Activated CD4-positive, alpha-beta T cell treated with anti-CD3 and anti-CD28 coated beads for 36 hours (primary cell): ENCODE results near the gene NUP50. TPM values are rescaled to one million over a fixed set of nuclear protein-coding genes. Genes with fewer than 3 reads are reported as not detected.

Source experiments
- ATAC-seq: fragments of 200-7000 bp; cut with Tn5 transposase; one replicate; pipeline ENCODE4 v1.10.0; 2021; ENCODE audit warnings: mild to moderate bottlenecking, moderate library complexity
- CTCF ChIA-PET: fragments of 350-600 bp; sonication (Branson Sonifier 250); formaldehyde crosslinking; loops from one replicate; lab custom pipeline; 2021; ENCODE audit warnings: antibody characterized with exemption; lab: Charles Lee
- POLR2A ChIA-PET: fragments of 350-600 bp; sonication (Branson Sonifier 250); formaldehyde crosslinking; loops from one replicate; lab custom pipeline; 2021; ENCODE audit warnings: antibody characterized with exemption, inconsistent platforms; lab: Charles Lee
- DNase-seq: peaks from one replicate; pipeline ENCODE4 v3.0.0-alpha.2; 2020
- H3K27ac Mint-ChIP-seq: one replicate; pipeline ENCODE4 v1.8.0; 2021; ENCODE audit warnings: mixed read lengths
- H3K27me3 Mint-ChIP-seq: one replicate; pipeline ENCODE4 v1.8.0; 2021; ENCODE audit warnings: mixed read lengths
- H3K36me3 Mint-ChIP-seq: one replicate; pipeline ENCODE4 v1.8.0; 2021; ENCODE audit warnings: low read depth, mixed read lengths
- H3K4me1 Mint-ChIP-seq: one replicate; pipeline ENCODE4 v1.8.0; 2021; ENCODE audit warnings: mixed read lengths
- H3K4me3 Mint-ChIP-seq: one replicate; pipeline ENCODE4 v1.8.0; 2021; ENCODE audit warnings: mild to moderate bottlenecking, moderate library complexity, mixed read lengths
- H3K9me3 Mint-ChIP-seq: one replicate; pipeline ENCODE4 v1.8.0; 2021; ENCODE audit warnings: low read depth, mixed read lengths
- intact Hi-C, 2 experiments: fragments of 100-400 bp; cut with DNase I in 1 of 2; cut with micrococcal nuclease in 1 of 2; formaldehyde crosslinking; loops; one replicate each; pipeline versions ENCODE4 v1.14.2 to v1.15.1; 2022 to 2024; cut with DNase I, micrococcal nuclease
- total RNA-seq, 2 experiments: library from RNA; stranded (reverse); gene quantifications; one replicate each; pipeline ENCODE4 v1.2.3, GENCODE V29; 2021

The NUP50 gene
- total RNA-seq, 2 experiments from 2014 or later: 136 to 141 TPM

GRCh38 chr22:45204241-45204640 is 40.5 kb downstream of the NUP50 start:
- H3K9me3 Mint-ChIP-seq: no peaks in the 10 kb centered on the region
- intact Hi-C loops: no loop called here
- no peaks in the 10 kb centered on the region for H3K27me3 Mint-ChIP-seq
- no peaks in the 10 kb centered on the region for H3K4me1 Mint-ChIP-seq
- ATAC-seq (no peak), DNase-seq (no peak)
- ChIA-PET CTCF (no interaction called here), POLR2A (no interaction called here)
- no peak overlapping the region for H3K27ac Mint-ChIP-seq
- no peak overlapping the region for H3K4me3 Mint-ChIP-seq
- H3K36me3 Mint-ChIP-seq: peaks cover 8% of the 10 kb centered on the region

GRCh38 chr22:45204819-45205218 is 41.1 kb downstream of the NUP50 start:
- ATAC-seq (no peak), DNase-seq (no peak)
- CTCF ChIA-PET: interaction anchor here (0.9 kb wide), 1 partner anchor 10 kb away, joined by 3 read pairs; no protein-coding TSS in a partner anchor
- intact Hi-C loops: no loop called here
- POLR2A ChIA-PET: no interaction called here
- Mint-ChIP-seq H3K36me3 (peaks cover 10% of the 10 kb centered on the region), H3K9me3 (no peaks in the 10 kb centered on the region), H3K4me3 (no peak overlapping the region), H3K27me3 (no peaks in the 10 kb centered on the region), H3K4me1 (peaks cover 5% of the 10 kb centered on the region), H3K27ac (no peak overlapping the region)

- no peaks in the 10 kb centered on the region for H3K27me3 Mint-ChIP-seq
- ATAC-seq (no peak), DNase-seq (no peak)
- no peak overlapping the region for H3K27ac Mint-ChIP-seq
- no peaks in the 10 kb centered on the region for H3K9me3 Mint-ChIP-seq
- H3K4me3 Mint-ChIP-seq: no peak overlapping the region
- POLR2A ChIA-PET: no interaction called here
- H3K36me3 Mint-ChIP-seq: peaks cover 11% of the 10 kb centered on the region
- CTCF ChIA-PET: interaction anchor here (0.9 kb wide), 1 partner anchor 9 kb away, joined by 3 read pairs; no protein-coding TSS in a partner anchor
- intact Hi-C loops: no loop called here
- H3K4me1 Mint-ChIP-seq: peaks cover 6% of the 10 kb centered on the region
Measured at GRCh38 chr22:45205276-45205925, 41.7 kb downstream of the NUP50 start.

- no peak for ATAC-seq
- H3K4me1 Mint-ChIP-seq: peaks cover 6% of the 10 kb centered on the region
- H3K36me3 Mint-ChIP-seq: peaks cover 9% of the 10 kb centered on the region
- intact Hi-C loops: no loop called here
- no peak for DNase-seq
- no peaks in the 10 kb centered on the region for H3K9me3 Mint-ChIP-seq
- POLR2A ChIA-PET: no interaction called here
- CTCF ChIA-PET: no interaction called here
- no peak overlapping the region for H3K27ac Mint-ChIP-seq
- H3K27me3 Mint-ChIP-seq: no peaks in the 10 kb centered on the region
- no peak overlapping the region for H3K4me3 Mint-ChIP-seq
Measured at GRCh38 chr22:45206233-45206632, 42.5 kb downstream of the NUP50 start.

- H3K4me1 Mint-ChIP-seq: peaks cover 6% of the 10 kb centered on the region
- no peaks in the 10 kb centered on the region for H3K27me3 Mint-ChIP-seq
- no peak overlapping the region for H3K27ac Mint-ChIP-seq
- ChIA-PET CTCF (interaction anchor here (0.7 to 2.0 kb wide), 4 partner anchors 15 to 681 kb away, joined by 3 to 5 read pairs (median 4); no protein-coding TSS in a partner anchor), POLR2A (no interaction called here)
- intact Hi-C loops: no loop called here
- no peaks in the 10 kb centered on the region for H3K9me3 Mint-ChIP-seq
- ATAC-seq (no peak), DNase-seq (no peak)
- H3K36me3 Mint-ChIP-seq: peaks cover 7% of the 10 kb centered on the region
- no peak overlapping the region for H3K4me3 Mint-ChIP-seq
Measured at GRCh38 chr22:45207533-45207932, 43.8 kb downstream of the NUP50 start.

GRCh38 chr22:45207981-45208664 is 44.4 kb downstream of the NUP50 start:
- DNase-seq: no peak
- Mint-ChIP-seq H3K27ac (no peak overlapping the region), H3K4me3 (no peak overlapping the region), H3K4me1 (peaks cover 6% of the 10 kb centered on the region), H3K27me3 (no peaks in the 10 kb centered on the region), H3K9me3 (no peaks in the 10 kb centered on the region), H3K36me3 (peaks cover 7% of the 10 kb centered on the region)
- no peak for ATAC-seq
- CTCF ChIA-PET: interaction anchor here (0.7 to 2.0 kb wide), 8 partner anchors 11 to 681 kb away, joined by 3 to 9 read pairs (median 4); no protein-coding TSS in a partner anchor
- intact Hi-C loops: loop anchor here in 1 of 2 experiments (2.0 kb wide), 1 partner anchor 105 kb away; no protein-coding TSS in a partner anchor
- POLR2A ChIA-PET: no interaction called here

- DNase-seq: no peak
- Mint-ChIP-seq H3K36me3 (peaks cover 7% of the 10 kb centered on the region), H3K27ac (no peak overlapping the region), H3K4me3 (no peak overlapping the region), H3K9me3 (no peaks in the 10 kb centered on the region), H3K4me1 (peaks cover 6% of the 10 kb centered on the region), H3K27me3 (no peaks in the 10 kb centered on the region)
- intact Hi-C loops: loop anchor here in 1 of 2 experiments (2.0 kb wide), 1 partner anchor 106 kb away; no protein-coding TSS in a partner anchor
- ChIA-PET CTCF (interaction anchor here (1.0 to 2.0 kb wide), 6 partner anchors 10 to 385 kb away, joined by 3 to 9 read pairs (median 6); no protein-coding TSS in a partner anchor), POLR2A (no interaction called here)
- ATAC-seq: no peak
Measured at GRCh38 chr22:45208696-45208992, 44.9 kb downstream of the NUP50 start.

- peak; percentile 61 for DNase-seq
- Mint-ChIP-seq H3K36me3 (peaks cover 5% of the 10 kb centered on the region), H3K27ac (no peak overlapping the region), H3K27me3 (no peaks in the 10 kb centered on the region), H3K9me3 (no peaks in the 10 kb centered on the region), H3K4me3 (no peak overlapping the region), H3K4me1 (peaks cover 6% of the 10 kb centered on the region)
- ChIA-PET POLR2A (no interaction called here), CTCF (interaction anchor here (0.6 to 2.0 kb wide), 13 partner anchors 10 to 1227 kb away, joined by 3 to 9 read pairs (median 3); partner anchors contain the start of gene NUP50)
- peak; percentile 51 for ATAC-seq
- intact Hi-C loops: loop anchor here in 1 of 2 experiments (2.0 kb wide), 1 partner anchor 106 kb away; no protein-coding TSS in a partner anchor
Measured at GRCh38 chr22:45208993-45209838, 45.5 kb downstream of the NUP50 start.

GRCh38 chr22:45210174-45210573 is 46.4 kb downstream of the NUP50 start:
- H3K27ac Mint-ChIP-seq: no peak overlapping the region

GRCh38 chr22:45210577-45210976 is 46.9 kb downstream of the NUP50 start:
- H3K27me3 Mint-ChIP-seq: no peaks in the 10 kb centered on the region
- POLR2A ChIA-PET: no interaction called here
- no peak for ATAC-seq
- peaks cover 5% of the 10 kb centered on the region for H3K36me3 Mint-ChIP-seq
- CTCF ChIA-PET: interaction anchor here (0.6 to 0.8 kb wide), 2 partner anchors 24 to 252 kb away, joined by 4 read pairs; no protein-coding TSS in a partner anchor
- H3K9me3 Mint-ChIP-seq: no peaks in the 10 kb centered on the region
- no peak overlapping the region for H3K4me3 Mint-ChIP-seq
- intact Hi-C loops: no loop called here
- no peak for DNase-seq
- H3K4me1 Mint-ChIP-seq: peaks cover 6% of the 10 kb centered on the region
- H3K27ac Mint-ChIP-seq: no peak overlapping the region

More at GRCh38 chr22:45210174-45210573, 46.4 kb downstream of the NUP50 start:
- DNase-seq: no peak
- POLR2A ChIA-PET: no interaction called here
- H3K9me3 Mint-ChIP-seq: no peaks in the 10 kb centered on the region
- H3K4me1 Mint-ChIP-seq: peaks cover 6% of the 10 kb centered on the region
- intact Hi-C loops: no loop called here
- peaks cover 5% of the 10 kb centered on the region for H3K36me3 Mint-ChIP-seq
- ATAC-seq: no peak
- CTCF ChIA-PET: interaction anchor here (0.6 to 1.0 kb wide), 3 partner anchors 24 to 677 kb away, joined by 3 to 4 read pairs (median 3); partner anchors contain the start of gene NUP50
- no peaks in the 10 kb centered on the region for H3K27me3 Mint-ChIP-seq
- no peak overlapping the region for H3K4me3 Mint-ChIP-seq

- H3K9me3 Mint-ChIP-seq: no peaks in the 10 kb centered on the region
- H3K27me3 Mint-ChIP-seq: no peaks in the 10 kb centered on the region
- DNase-seq: no peak
Measured at GRCh38 chr22:45210991-45211390, 47.3 kb downstream of the NUP50 start.

More at GRCh38 chr22:45210991-45211390, 47.3 kb downstream of the NUP50 start:
- ATAC-seq: no peak
- peaks cover 6% of the 10 kb centered on the region for H3K4me1 Mint-ChIP-seq
- POLR2A ChIA-PET: no interaction called here
- CTCF ChIA-PET: interaction anchor here (0.6 kb wide), 1 partner anchor 253 kb away, joined by 4 read pairs; no protein-coding TSS in a partner anchor
- peaks cover 5% of the 10 kb centered on the region for H3K36me3 Mint-ChIP-seq
- intact Hi-C loops: no loop called here
- H3K4me3 Mint-ChIP-seq: no peak overlapping the region
- H3K27ac Mint-ChIP-seq: no peak overlapping the region
